K562 (cell line): ENCODE data around the gene ARHGAP42. TPM values are rescaled to one million over a fixed set of nuclear protein-coding genes. Genes with fewer than 3 reads are reported as not detected.

Source experiments
- ATAC-seq: fragments of 200-7000 bp; cut with Tn5 transposase; 3 replicates; pipeline ENCODE4 v1.9.1; 2020; ENCODE audit warnings: moderate library complexity
- BruUV-seq: library from RNA; stranded (reverse); fragments of 400-500 nt; replicated peaks from 2 replicates; lab custom pipeline; 2021; lab: Mats Ljungman, UMichigan
- CTCF ChIA-PET: fragments of 300-600 bp; formaldehyde crosslinking; extraction: SDS; loops from one replicate; lab custom pipeline; 2021; ENCODE audit warnings: low intra/inter-chr PET ratio; lab: Yijun Ruan, JAX
- POLR2A ChIA-PET: fragments of 300-600, 350-650 bp; sonication (Branson Sonifier 250); formaldehyde crosslinking; extraction: SDS; loops from one replicate; lab custom pipeline; 2021; ENCODE audit warnings: antibody characterized with exemption, inconsistent platforms; lab: Yijun Ruan, JAX
- DNase-seq, 4 experiments: peaks; one replicate each; pipeline versions ENCODE4 v3.0.0 to v3.0.0-alpha.2; 2011 to 2018; ENCODE audit warnings: low spot score in 3 of 4, mixed read lengths in 3 of 4; ENCODE audit errors: extremely low read depth in 1 of 4
- FAIRE-seq: peaks from 2 replicates; lab custom pipeline; 2011; peaks lifted over from hg19 to GRCh38; lab: Jason Lieb, UNC
- H2AFZ ChIP-seq: 2 replicates; pipeline ENCODE4 v1.6.0; 2011; ENCODE audit warnings: low read depth, low read length, control low read depth, inconsistent platforms
- H3K27ac ChIP-seq: fragments of 200-600 bp; 3 replicates; pipeline ENCODE4 v1.8.0; 2011; ENCODE audit warnings: low read depth, mild to moderate bottlenecking, control low read depth, inconsistent platforms, low read length, moderate library complexity, mixed read lengths; ENCODE audit errors: extremely low read depth
- H3K27me3 ChIP-seq, 2 experiments: fragments of 300-600 bp in 1 of 2; 2 replicates in 1 of 2; 3 replicates in 1 of 2; pipeline versions ENCODE4 v1.6.0 to v1.8.0; 2011; ENCODE audit warnings: inconsistent platforms in 2 of 2, low read length in 2 of 2, mild to moderate bottlenecking in 1 of 2, mixed read lengths in 1 of 2, moderate library complexity in 1 of 2; ENCODE audit not compliant: control insufficient read depth in 2 of 2, insufficient read depth in 2 of 2
- H3K36me3 ChIP-seq: fragments of 300-600 bp; 3 replicates; pipeline ENCODE4 v1.8.0; 2011; ENCODE audit warnings: mild to moderate bottlenecking, low read length, inconsistent platforms; ENCODE audit not compliant: control insufficient read depth, insufficient read depth
- H3K4me1 ChIP-seq, 2 experiments: fragments of 200-600 bp in 1 of 2; replicated peaks in 1 of 2; 2 replicates in 1 of 2; 3 replicates in 1 of 2; pipeline versions ENCODE4 v1.5.1 to v1.8.0; 2011; ENCODE audit warnings: inconsistent platforms in 2 of 2, low read length in 2 of 2, mild to moderate bottlenecking in 1 of 2, mixed read lengths in 1 of 2, moderate library complexity in 1 of 2; ENCODE audit not compliant: control insufficient read depth in 2 of 2, insufficient read depth in 2 of 2
- H3K4me2 ChIP-seq: 2 replicates; pipeline ENCODE4 v1.6.1; 2011; ENCODE audit warnings: low read length, control low read depth, inconsistent platforms, mixed read lengths; ENCODE audit not compliant: insufficient read depth
- H3K4me3 ChIP-seq: fragments of 200-600 bp; sonication (generic), shearing (Covaris generic); 2 replicates; pipeline ENCODE4 v1.5.1; 2016; ENCODE audit warnings: control low read depth, inconsistent platforms
- H3K79me2 ChIP-seq: fragments of 200-600 bp; 3 replicates; pipeline ENCODE4 v1.8.0; 2011; ENCODE audit warnings: low read length, inconsistent platforms; ENCODE audit not compliant: control insufficient read depth, insufficient read depth
- H3K9ac ChIP-seq, 2 experiments: 2 replicates each; pipeline versions ENCODE4 v1.6.0 to v1.6.1; 2011; ENCODE audit warnings: low read depth in 2 of 2, low read length in 2 of 2, control low read depth in 1 of 2, inconsistent platforms in 1 of 2, mild to moderate bottlenecking in 1 of 2, mixed read lengths in 1 of 2; ENCODE audit not compliant: insufficient read depth in 1 of 2
- H3K9me1 ChIP-seq: one replicate; pipeline ENCODE4 v1.6.0; 2011; ENCODE audit warnings: inconsistent platforms, mild to moderate bottlenecking, low read length, moderate library complexity; ENCODE audit not compliant: control insufficient read depth, insufficient read depth
- H3K9me3 ChIP-seq: replicated peaks from 2 replicates; pipeline ENCODE4 v1.5.1; 2011; ENCODE audit warnings: low read depth, low read length, inconsistent platforms; ENCODE audit not compliant: control insufficient read depth, insufficient read depth
- H4K20me1 ChIP-seq: replicated peaks from 2 replicates; pipeline ENCODE4 v1.6.1; 2011; ENCODE audit warnings: low read length, inconsistent platforms, mixed read lengths; ENCODE audit not compliant: control insufficient read depth, insufficient read depth
- ARID2 ChIP-seq: fragments of 450-650 bp; IDR thresholded peaks from 2 replicates; pipeline ENCODE4 v1.6.1; 2017; ENCODE audit warnings: antibody characterized with exemption, mild to moderate bottlenecking
- CREM ChIP-seq: IDR thresholded peaks from 2 replicates; pipeline ENCODE4 v1.6.1; 2014; ENCODE audit warnings: antibody characterized with exemption, low read depth
- FOXA1 ChIP-seq: fragments of 450-650 bp; IDR thresholded peaks from 2 replicates; pipeline ENCODE4 v1.6.1; 2016; ENCODE audit warnings: mild to moderate bottlenecking, borderline replicate concordance
- FOXP1 ChIP-seq: sonication (generic); formaldehyde crosslinking; IDR thresholded peaks from 2 replicates; pipeline ENCODE4 v1.8.0; 2022; ENCODE audit warnings: mild to moderate bottlenecking, missing genetic modification reagents
- GABPB1 ChIP-seq: sonication (generic); formaldehyde crosslinking; IDR thresholded peaks from 2 replicates; pipeline ENCODE4 v1.8.0; 2022; ENCODE audit warnings: mild to moderate bottlenecking, missing genetic modification reagents
- KLF1 ChIP-seq: fragments of 450-650 bp; IDR thresholded peaks from 2 replicates; pipeline ENCODE4 v1.6.1; 2016; ENCODE audit warnings: missing genetic modification characterization, missing compliant biosample characterization
- MAFK ChIP-seq: IDR thresholded peaks from 2 replicates; pipeline ENCODE4 v1.6.1; 2011; ENCODE audit warnings: low read length, improper control_type of control experiment
- NR2C2 ChIP-seq, 2 experiments: fragments of 200-800 bp in 1 of 2; sonication (Bioruptor generic) in 1 of 2; sonication (generic) in 1 of 2; formaldehyde crosslinking in 1 of 2; IDR thresholded peaks; 2 replicates each; pipeline versions ENCODE4 v1.6.1 to v1.8.0; 2016 to 2022; ENCODE audit warnings: mild to moderate bottlenecking in 1 of 2, missing compliant biosample characterization in 1 of 2, missing genetic modification characterization in 1 of 2, missing genetic modification reagents in 1 of 2
- PTTG1 ChIP-seq: fragments of 450-650 bp; IDR thresholded peaks from 2 replicates; pipeline ENCODE4 v1.6.1; 2016; ENCODE audit warnings: low read depth, mild to moderate bottlenecking, missing genetic modification characterization, missing compliant biosample characterization
- RUNX1 ChIP-seq: sonication (generic); IDR thresholded peaks from 2 replicates; pipeline ENCODE4 v1.6.1; 2016; ENCODE audit warnings: antibody characterized with exemption, low read depth
- ZNF217 ChIP-seq: sonication (generic); formaldehyde crosslinking; IDR thresholded peaks from 2 replicates; pipeline ENCODE4 v1.8.0; 2022; ENCODE audit warnings: mild to moderate bottlenecking, missing genetic modification reagents
- WGBS: fragments of 100-300 bp; shearing (Covaris generic); methylation state at CpG from one replicate; pipeline ENCODE4 v1.1.6; 2016; ENCODE audit warnings: low coverage, mixed read lengths; ENCODE audit not compliant: insufficient coverage; ENCODE audit errors: missing lambda C conversion rate; 5-methylcytosine and 5-hydroxymethylcytosine counted together
- in situ Hi-C: fragments of 300-500 bp; cut with MboI; formaldehyde crosslinking; loops from 4 replicates; pipeline ENCODE4 v1.15.0; 2018; ENCODE audit warnings: inconsistent platforms, mixed read lengths
- intact Hi-C: fragments of 100-400 bp; cut with micrococcal nuclease; formaldehyde crosslinking; loops from 2 replicates; pipeline ENCODE4 v1.14.2; 2022
- polyA plus RNA-seq, 8 experiments: library from polyadenylated mRNA; depleted of rRNA in 4 of 8; stranded (reverse) in 5 of 8; unstranded in 3 of 8; fragments of >200 nt; fragmentation: Nextera tagmentation in 2 of 8; fragmentation: Illumina TruSeq in 1 of 8; extraction: Ambion mirVana in 2 of 8; extraction: Trizol in 1 of 8; gene quantifications; 2 replicates each; pipeline versions ENCODE4 v1.2.1 to v1.2.3, GENCODE V29; 2011 to 2014; ENCODE audit warnings: inconsistent platforms in 1 of 8, missing spikeins in 1 of 8
- total RNA-seq, 7 experiments: library from RNA; depleted of rRNA in 6 of 7; stranded (reverse); fragments of >200 nt in 6 of 7; fragmentation: Illumina TruSeq in 2 of 7; extraction: Trizol in 2 of 7; gene quantifications; 2 replicates each; pipeline versions ENCODE4 v1.2.1 to v1.2.3, GENCODE V29; 2011 to 2021; ENCODE audit warnings: low replicate concordance in 1 of 7

The ARHGAP42 gene
- total and polyA plus RNA-seq, 9 of the 15 experiments (the other 6 are each of a cell fraction or from before 2014, with no cell fraction given) = 0.95 to 6.1 (median 2.4) TPM

GRCh38 chr11:100866453-100866852 is 179.4 kb downstream of the ARHGAP42 start (continued):
- no peak for TF ChIP-seq ARID2

GRCh38 chr11:100867606-100868005 is 180.5 kb downstream of the ARHGAP42 start:
- H2AFZ ChIP-seq = no peak overlapping the region
- no peaks in the 10 kb centered on the region for H4K20me1 ChIP-seq
- H3K27me3 ChIP-seq = no peaks in the 10 kb centered on the region
- H3K4me2 ChIP-seq = no peak overlapping the region
- no peak for TF ChIP-seq PTTG1 (tag)
- no peak for TF ChIP-seq KLF1 (tag)
- TF ChIP-seq MAFK = no peak
- no peak for TF ChIP-seq RUNX1
- TF ChIP-seq FOXP1 (CRISPR knock-in tag) = no peak
- no peak for TF ChIP-seq GABPB1
- no peak for TF ChIP-seq ZNF217 (CRISPR knock-in tag)
- no peak for TF ChIP-seq NR2C2 (CRISPR knock-in tag; IDR thresholded peaks at IDR 0.05)
- no peak for TF ChIP-seq NR2C2 (tag; IDR thresholded peaks at IDR 0.05)
- no peak for TF ChIP-seq FOXA1
- TF ChIP-seq CREM = no peak
- TF ChIP-seq, all 486 proteins: peak for 0
- no peaks in the 10 kb centered on the region; the same call in 1 of the 3 replicates for H3K36me3 ChIP-seq
- no peaks in the 10 kb centered on the region for H3K9me1 ChIP-seq
- no peak overlapping the region for H3K4me3 ChIP-seq
- intact Hi-C loops = no loop called here
- no peak overlapping the region for H3K27ac ChIP-seq
- BruUV-seq = no TSS peak
- no peaks in the 10 kb centered on the region for H3K79me2 ChIP-seq
- WGBS = 43% methylated on average over 2 of the region's 2 CpGs
- ChIA-PET CTCF (no interaction called here), POLR2A (no interaction called here)
- peaks cover 0 to 17% of the 10 kb centered on the region in 2 experiments; a peak in 2 of 5 replicates for H3K4me1 ChIP-seq
- DNase-seq (no peak), ATAC-seq (no peak), FAIRE-seq (no peak)
- in situ Hi-C loops = no loop called here
- H3K9ac ChIP-seq = no peak overlapping the region
- H3K9me3 ChIP-seq = peaks cover 2% of the 10 kb centered on the region; the same call in 1 of the 2 replicates
